ENCODE data around the gene PRKG1. TPM values are rescaled to one million over a fixed set of nuclear protein-coding genes. Genes with fewer than 3 reads are reported as not detected.

The PRKG1 gene
- total RNA-seq, 4 donors from 2014 or later: 24.5 to 46.1 (median 37.1) TPM

DNA sequence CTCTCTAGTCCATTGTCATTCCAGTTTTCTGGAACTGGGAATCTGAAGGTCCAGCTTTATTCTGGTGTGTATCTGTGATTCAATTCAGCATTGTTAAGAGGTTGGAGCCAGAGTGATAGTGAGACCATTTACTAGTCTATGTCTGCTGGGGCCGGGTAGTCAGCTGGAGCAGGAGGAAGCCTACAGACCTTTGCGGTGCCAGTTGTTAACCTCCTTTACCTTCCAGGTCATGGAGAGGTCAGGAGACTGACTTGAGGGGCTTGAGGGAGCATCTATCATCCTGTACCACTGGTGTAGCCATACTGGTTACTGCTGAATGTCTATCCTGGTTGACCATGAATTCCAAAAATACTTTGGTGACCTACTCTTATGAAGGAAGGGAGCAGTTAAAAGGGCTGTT lies 634.3 kb downstream of the PRKG1 start:
- Histone ChIP-seq H3K4me3 (no peak overlapping the region), H3K36me3 (no peaks in the 10 kb centered on the region), H3K9me3 (no peaks in the 10 kb centered on the region), H3K27ac (replicated peaks in 1 of 4) (peak overlapping the region; percentile 78 to 86 (median 81)), H3K27me3 (no peaks in the 10 kb centered on the region), H3K4me1 (peaks cover 28 to 45% (median 40%) of the 10 kb centered on the region in 4 donors)
- no peak for DNase-seq (ENCODE audit: extremely low spot score)
- intact Hi-C loops (cut with DNase I): loop anchor here (5.0 kb wide), 1 partner anchor 249 kb away; no protein-coding TSS in a partner anchor
- TF ChIP-seq POLR2A (IDR thresholded peaks at IDR 0.05; ENCODE audit: low read depth): no peak
- TF ChIP-seq POLR2AphosphoS5 (IDR thresholded peaks at IDR 0.05): no peak
- no peak for TF ChIP-seq EP300 (IDR thresholded peaks at IDR 0.05)
- TF ChIP-seq, protein P1, sequence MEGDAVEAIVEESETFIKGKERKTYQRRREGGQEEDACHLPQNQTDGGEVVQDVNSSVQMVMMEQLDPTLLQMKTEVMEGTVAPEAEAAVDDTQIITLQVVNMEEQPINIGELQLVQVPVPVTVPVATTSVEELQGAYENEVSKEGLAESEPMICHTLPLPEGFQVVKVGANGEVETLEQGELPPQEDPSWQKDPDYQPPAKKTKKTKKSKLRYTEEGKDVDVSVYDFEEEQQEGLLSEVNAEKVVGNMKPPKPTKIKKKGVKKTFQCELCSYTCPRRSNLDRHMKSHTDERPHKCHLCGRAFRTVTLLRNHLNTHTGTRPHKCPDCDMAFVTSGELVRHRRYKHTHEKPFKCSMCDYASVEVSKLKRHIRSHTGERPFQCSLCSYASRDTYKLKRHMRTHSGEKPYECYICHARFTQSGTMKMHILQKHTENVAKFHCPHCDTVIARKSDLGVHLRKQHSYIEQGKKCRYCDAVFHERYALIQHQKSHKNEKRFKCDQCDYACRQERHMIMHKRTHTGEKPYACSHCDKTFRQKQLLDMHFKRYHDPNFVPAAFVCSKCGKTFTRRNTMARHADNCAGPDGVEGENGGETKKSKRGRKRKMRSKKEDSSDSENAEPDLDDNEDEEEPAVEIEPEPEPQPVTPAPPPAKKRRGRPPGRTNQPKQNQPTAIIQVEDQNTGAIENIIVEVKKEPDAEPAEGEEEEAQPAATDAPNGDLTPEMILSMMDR (IDR thresholded peaks at IDR 0.05): no peak
- 83% methylated on average over 2 of the region's 2 CpGs for WGBS

DNA sequence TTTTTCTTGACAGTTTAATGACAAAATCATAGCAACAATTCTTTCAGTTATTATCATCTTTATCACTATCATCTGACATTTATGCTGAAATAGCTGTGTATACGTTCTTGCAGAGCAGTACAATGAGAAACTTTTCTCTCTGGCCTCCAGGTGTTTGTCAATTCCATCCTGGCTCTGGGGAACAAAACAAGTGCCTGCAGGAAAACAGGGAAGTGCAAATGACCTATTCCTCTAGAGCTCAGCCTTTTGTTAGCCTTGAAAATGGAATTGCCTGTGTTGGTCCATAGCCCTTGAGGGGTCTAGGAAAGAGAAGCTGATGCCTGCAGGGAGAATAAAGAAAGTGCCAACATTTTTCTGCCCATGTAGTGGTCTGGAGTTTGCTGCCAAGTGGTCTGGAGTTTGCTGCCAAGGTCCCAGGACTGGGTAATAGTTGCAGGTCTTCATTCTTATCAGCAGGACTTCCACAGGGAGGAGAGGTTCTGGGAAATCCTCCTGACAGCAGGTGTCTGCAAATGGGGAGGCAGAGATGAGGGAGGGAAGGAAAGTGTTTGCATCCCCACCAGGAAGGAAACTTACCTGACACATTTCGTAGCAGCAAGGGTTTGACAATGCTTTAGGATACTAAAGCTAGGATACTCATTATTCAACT lies 635.2 kb downstream of the PRKG1 start:
- no peaks in the 10 kb centered on the region for H3K36me3 ChIP-seq
- no peak overlapping the region for H3K4me3 ChIP-seq
- 67% methylated on average over 2 of the region's 2 CpGs for WGBS
- DNase-seq (ENCODE audit: extremely low spot score): no peak
- no peak for TF ChIP-seq POLR2AphosphoS5 (IDR thresholded peaks at IDR 0.05)
- no peak for TF ChIP-seq EP300 (IDR thresholded peaks at IDR 0.05)
- TF ChIP-seq, protein P1 (IDR thresholded peaks at IDR 0.05): no peak
- no peak for TF ChIP-seq POLR2A (IDR thresholded peaks at IDR 0.05; ENCODE audit: low read depth)
- no peaks in the 10 kb centered on the region for H3K9me3 ChIP-seq
- intact Hi-C loops (cut with DNase I): loop anchor here (5.0 kb wide), 1 partner anchor 248 kb away; no protein-coding TSS in a partner anchor
- no peaks in the 10 kb centered on the region for H3K27me3 ChIP-seq
- peaks cover 28 to 45% (median 40%) of the 10 kb centered on the region in 4 donors for H3K4me1 ChIP-seq
- peak overlapping the region in 1 of 4 donors; percentile 86 for H3K27ac ChIP-seq (replicated peaks in 1 of 4)

DNA sequence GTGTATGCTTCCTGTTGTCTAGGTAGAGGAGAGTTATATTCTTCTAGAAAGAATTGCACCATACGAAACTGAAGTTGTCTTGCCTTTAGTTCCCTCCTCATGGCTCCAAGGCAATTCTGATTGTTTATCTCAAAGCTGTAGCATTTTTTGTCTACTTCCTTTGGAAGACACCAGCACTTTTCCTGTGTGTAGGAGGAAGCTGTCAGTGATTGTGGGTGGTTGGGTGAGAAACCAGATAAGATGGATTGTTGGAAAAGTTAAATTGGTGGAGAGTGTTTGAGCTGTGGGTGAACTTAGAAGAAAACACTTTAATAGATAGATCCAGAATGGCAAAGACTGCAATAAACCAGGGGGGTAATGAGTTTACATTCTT lies 637.2 kb downstream of the PRKG1 start:
- Histone ChIP-seq H3K27ac (replicated peaks in 1 of 4) (no peak overlapping the region), H3K36me3 (no peaks in the 10 kb centered on the region), H3K9me3 (no peaks in the 10 kb centered on the region), H3K4me1 (peaks cover 18 to 29% (median 28%) of the 10 kb centered on the region in 4 donors), H3K27me3 (no peaks in the 10 kb centered on the region), H3K4me3 (no peak overlapping the region)
- TF ChIP-seq POLR2A (IDR thresholded peaks at IDR 0.05; ENCODE audit: low read depth) (no peak), POLR2AphosphoS5 (IDR thresholded peaks at IDR 0.05) (no peak), EP300 (IDR thresholded peaks at IDR 0.05) (no peak)
- TF ChIP-seq, protein P1 (IDR thresholded peaks at IDR 0.05): no peak
- intact Hi-C loops (cut with DNase I): no loop called here
- DNase-seq (ENCODE audit: extremely low spot score): no peak
- WGBS: 50% methylated on average over 1 of the region's 1 CpG

DNA sequence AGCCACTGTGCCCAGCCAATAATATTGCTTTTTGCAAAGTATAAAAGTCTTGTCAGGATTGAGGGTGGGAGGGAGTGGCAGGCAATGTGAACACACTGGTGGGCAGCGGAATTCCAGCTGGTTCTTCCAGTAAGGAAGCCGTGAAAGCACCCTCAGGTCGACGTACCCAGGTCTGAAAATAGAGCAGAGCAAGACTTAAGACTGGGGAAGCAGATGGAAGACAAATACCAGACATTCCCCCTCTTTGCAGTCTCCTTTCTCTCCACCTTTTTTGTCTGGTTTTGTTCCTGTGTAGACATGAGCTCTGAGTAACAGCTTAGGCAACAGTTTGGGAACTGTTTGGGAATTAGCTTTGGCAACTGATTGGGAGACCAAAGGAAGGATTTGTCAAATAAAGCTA lies 642.7 kb downstream of the PRKG1 start:
- DNase-seq (ENCODE audit: extremely low spot score): no peak
- H3K27ac ChIP-seq (replicated peaks in 1 of 4): no peak overlapping the region
- intact Hi-C loops (cut with DNase I): no loop called here
- H3K36me3 ChIP-seq: no peaks in the 10 kb centered on the region
- 92% methylated on average over 4 of the region's 4 CpGs for WGBS
- H3K4me3 ChIP-seq: no peak overlapping the region
- no peaks in the 10 kb centered on the region for H3K9me3 ChIP-seq
- no peaks in the 10 kb centered on the region for H3K27me3 ChIP-seq
- no peak for TF ChIP-seq EP300 (IDR thresholded peaks at IDR 0.05)
- TF ChIP-seq, protein P1 (IDR thresholded peaks at IDR 0.05): no peak
- TF ChIP-seq POLR2A (IDR thresholded peaks at IDR 0.05; ENCODE audit: low read depth): no peak
- TF ChIP-seq POLR2AphosphoS5 (IDR thresholded peaks at IDR 0.05): no peak
- peaks cover 0 to 13% (median 0%) of the 10 kb centered on the region in 4 donors for H3K4me1 ChIP-seq

Measured in esophagus muscularis mucosa (tissue), 4 donors.